SK-N-SH treated with all-trans-retinoic acid at 6 μM for 48 hours (cell line): Measurements from ENCODE around the gene RERG.

Experiments
- ATAC-seq: fragments of 200-7000 bp; cut with Tn5 transposase; 3 replicates; pipeline ENCODE4 v1.9.1; 2020; ENCODE audit warnings: mild to moderate bottlenecking, moderate library complexity
- ARNTL ChIP-seq: fragments of 450-650 bp; formaldehyde crosslinking; IDR thresholded peaks from 2 replicates; pipeline ENCODE4 v1.5.0; 2020; ENCODE audit warnings: low read depth, mild to moderate bottlenecking, moderate library complexity, borderline replicate concordance
- BACH2 ChIP-seq: fragments of 250-450 bp; sonication (Bioruptor Pico); IDR thresholded peaks from 2 replicates; pipeline ENCODE4 v1.9.0; 2021; ENCODE audit warnings: mild to moderate bottlenecking, borderline replicate concordance
- CSRNP3 ChIP-seq: fragments of 250-450 bp; sonication (Bioruptor Pico); IDR thresholded peaks from 2 replicates; pipeline ENCODE4 v1.5.1; 2021; ENCODE audit warnings: mild to moderate bottlenecking, moderate library complexity
- ESRRG ChIP-seq: fragments of 250-450 bp; sonication (Bioruptor Pico); IDR thresholded peaks from 2 replicates; pipeline ENCODE4 v1.6.1; 2021; ENCODE audit warnings: mild to moderate bottlenecking
- ISL1 ChIP-seq: fragments of 250-450 bp; sonication (Bioruptor Pico); IDR thresholded peaks from 2 replicates; pipeline ENCODE4 v2.1.2; 2022; ENCODE audit warnings: mild to moderate bottlenecking, moderate library complexity
- OSR1 ChIP-seq: fragments of 250-450 bp; sonication (Bioruptor Pico); IDR thresholded peaks from 2 replicates; pipeline ENCODE4 v1.8.0; 2022; ENCODE audit warnings: moderate library complexity, mild to moderate bottlenecking, inconsistent platforms
- PPARA ChIP-seq: fragments of 250-450 bp; sonication (Bioruptor Pico); IDR thresholded peaks from 2 replicates; pipeline ENCODE4 v1.5.0; 2020; ENCODE audit warnings: mild to moderate bottlenecking, borderline replicate concordance
- RARB ChIP-seq: fragments of 250-450 bp; sonication (Bioruptor Pico); IDR thresholded peaks from 2 replicates; pipeline ENCODE4 v1.8.0; 2021; ENCODE audit warnings: mild to moderate bottlenecking, moderate library complexity
- TCF4 ChIP-seq: fragments of 250-450 bp; sonication (Bioruptor Pico); IDR thresholded peaks from 2 replicates; pipeline ENCODE4 v1.8.0; 2021; ENCODE audit warnings: mild to moderate bottlenecking, moderate library complexity, borderline replicate concordance
- TOX ChIP-seq: fragments of 250-450 bp; sonication (Bioruptor Pico); IDR thresholded peaks from 2 replicates; pipeline ENCODE4 v1.8.0; 2021; ENCODE audit warnings: mild to moderate bottlenecking, moderate library complexity, borderline replicate concordance
- ZC3H10 ChIP-seq: fragments of 250-450 bp; sonication (Bioruptor Pico); IDR thresholded peaks from 2 replicates; pipeline ENCODE4 v1.5.1; 2021; ENCODE audit warnings: mild to moderate bottlenecking, moderate library complexity
- ZFP3 ChIP-seq: fragments of 250-450 bp; sonication (Bioruptor Pico); IDR thresholded peaks from 2 replicates; pipeline ENCODE4 v1.5.0; 2020; ENCODE audit warnings: mild to moderate bottlenecking, moderate library complexity
- ZFP30 ChIP-seq: fragments of 450-650 bp; formaldehyde crosslinking; IDR thresholded peaks from 2 replicates; pipeline ENCODE4 v1.5.0; 2022; ENCODE audit warnings: mild to moderate bottlenecking, moderate library complexity
- ZNF70 ChIP-seq: fragments of 450-650 bp; formaldehyde crosslinking; IDR thresholded peaks from 2 replicates; pipeline ENCODE4 v1.5.0; 2020; ENCODE audit warnings: mild to moderate bottlenecking, moderate library complexity
- ZNF8 ChIP-seq: fragments of 450-650 bp; formaldehyde crosslinking; IDR thresholded peaks from 2 replicates; pipeline ENCODE4 v1.5.0; 2020; ENCODE audit warnings: mild to moderate bottlenecking, moderate library complexity
- TF ChIP-seq, protein P1 (sequence below): fragments of 250-450 bp; sonication (Bioruptor Pico); IDR thresholded peaks from 2 replicates; pipeline ENCODE4 v1.8.0; 2021; ENCODE audit warnings: low read depth, mild to moderate bottlenecking, moderate library complexity, borderline replicate concordance
- TF ChIP-seq, protein P2 (sequence below): fragments of 250-450 bp; sonication (Bioruptor Pico); IDR thresholded peaks from 2 replicates; pipeline ENCODE4 v1.5.1; 2020; ENCODE audit warnings: low read depth, mild to moderate bottlenecking, moderate library complexity

Gene RERG

GRCh38 chr12:15154103-15154502 lies 67.1 kb downstream of the RERG start:
- no peak for ATAC-seq
- TF ChIP-seq ISL1 (CRISPR knock-in tag) (no peak), ZNF8 (CRISPR knock-in tag) (no peak), OSR1 (CRISPR knock-in tag) (no peak), ZNF70 (CRISPR knock-in tag) (no peak), CSRNP3 (CRISPR knock-in tag) (no peak)
- TF ChIP-seq, protein P1, sequence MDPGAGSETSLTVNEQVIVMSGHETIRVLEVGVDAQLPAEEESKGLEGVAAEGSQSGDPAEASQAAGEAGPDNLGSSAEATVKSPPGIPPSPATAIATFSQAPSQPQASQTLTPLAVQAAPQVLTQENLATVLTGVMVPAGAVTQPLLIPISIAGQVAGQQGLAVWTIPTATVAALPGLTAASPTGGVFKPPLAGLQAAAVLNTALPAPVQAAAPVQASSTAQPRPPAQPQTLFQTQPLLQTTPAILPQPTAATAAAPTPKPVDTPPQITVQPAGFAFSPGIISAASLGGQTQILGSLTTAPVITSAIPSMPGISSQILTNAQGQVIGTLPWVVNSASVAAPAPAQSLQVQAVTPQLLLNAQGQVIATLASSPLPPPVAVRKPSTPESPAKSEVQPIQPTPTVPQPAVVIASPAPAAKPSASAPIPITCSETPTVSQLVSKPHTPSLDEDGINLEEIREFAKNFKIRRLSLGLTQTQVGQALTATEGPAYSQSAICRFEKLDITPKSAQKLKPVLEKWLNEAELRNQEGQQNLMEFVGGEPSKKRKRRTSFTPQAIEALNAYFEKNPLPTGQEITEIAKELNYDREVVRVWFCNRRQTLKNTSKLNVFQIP (CRISPR knock-in tag) = no peak

DNA sequence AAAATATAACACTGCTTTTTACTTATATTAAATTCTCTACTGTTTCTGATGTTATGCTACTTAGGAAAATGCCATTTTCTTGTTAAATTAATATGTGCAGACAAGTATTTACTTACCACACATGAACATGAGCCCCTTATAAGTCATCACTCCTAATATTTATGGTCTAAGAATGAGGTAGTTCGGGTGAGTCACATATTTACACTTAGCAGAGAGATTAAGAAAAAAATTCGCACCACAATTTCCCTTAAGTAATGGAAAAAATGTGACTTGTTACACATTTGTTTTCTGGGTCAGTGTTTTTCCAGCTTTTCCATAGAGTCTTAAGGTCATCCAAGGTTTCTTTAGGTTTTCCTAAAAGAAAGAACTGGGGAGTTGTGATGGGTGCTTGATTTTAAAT lies 68.3 kb downstream of the RERG start:
- ATAC-seq = no peak
- TF ChIP-seq TCF4 (no peak), ZNF70 (CRISPR knock-in tag) (no peak), ZNF8 (CRISPR knock-in tag) (no peak), ESRRG (CRISPR knock-in tag) (no peak), ISL1 (CRISPR knock-in tag) (no peak), RARB (CRISPR knock-in tag) (no peak), ARNTL (CRISPR knock-in tag) (no peak), TOX (CRISPR knock-in tag) (no peak), BACH2 (CRISPR knock-in tag) (no peak), CSRNP3 (CRISPR knock-in tag) (no peak), PPARA (no peak)
- TF ChIP-seq, protein P1 (CRISPR knock-in tag) = no peak

GRCh38 chr12:15152456-15152855 lies 68.8 kb downstream of the RERG start:
- ATAC-seq = no peak; the same call in 2 of the 3 replicates
- TF ChIP-seq ZFP3 (CRISPR knock-in tag) (no peak), TOX (CRISPR knock-in tag) (no peak), RARB (CRISPR knock-in tag) (no peak), ZFP30 (CRISPR knock-in tag) (no peak), ZC3H10 (CRISPR knock-in tag) (no peak), ESRRG (CRISPR knock-in tag) (no peak), CSRNP3 (CRISPR knock-in tag) (no peak), TCF4 (no peak)
- TF ChIP-seq, protein P2, sequence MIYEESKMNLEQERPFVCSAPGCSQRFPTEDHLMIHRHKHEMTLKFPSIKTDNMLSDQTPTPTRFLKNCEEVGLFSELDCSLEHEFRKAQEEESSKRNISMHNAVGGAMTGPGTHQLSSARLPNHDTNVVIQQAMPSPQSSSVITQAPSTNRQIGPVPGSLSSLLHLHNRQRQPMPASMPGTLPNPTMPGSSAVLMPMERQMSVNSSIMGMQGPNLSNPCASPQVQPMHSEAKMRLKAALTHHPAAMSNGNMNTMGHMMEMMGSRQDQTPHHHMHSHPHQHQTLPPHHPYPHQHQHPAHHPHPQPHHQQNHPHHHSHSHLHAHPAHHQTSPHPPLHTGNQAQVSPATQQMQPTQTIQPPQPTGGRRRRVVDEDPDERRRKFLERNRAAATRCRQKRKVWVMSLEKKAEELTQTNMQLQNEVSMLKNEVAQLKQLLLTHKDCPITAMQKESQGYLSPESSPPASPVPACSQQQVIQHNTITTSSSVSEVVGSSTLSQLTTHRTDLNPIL (CRISPR knock-in tag) = no peak
- TF ChIP-seq, protein P1 (CRISPR knock-in tag) = no peak
